Measurements from ENCODE around the gene CLN5. TPM values are rescaled to one million over a fixed set of nuclear protein-coding genes. Genes with fewer than 3 reads are reported as not detected.

Gene CLN5
- total RNA-seq, 1 donor from 2014 or later = 10.9 TPM

GRCh38 chr13:76993473-76993872 is 1.6 kb downstream of the CLN5 start:
- Mint-ChIP-seq H3K4me3 (ENCODE audit: unreplicated experiment) (peak overlapping the region; percentile 96), H3K27ac (ENCODE audit: unreplicated experiment) (no peak overlapping the region), H3K4me1 (ENCODE audit: unreplicated experiment) (peaks cover 12% of the 10 kb centered on the region), H3K9me3 (ENCODE audit: unreplicated experiment) (no peaks in the 10 kb centered on the region), H3K36me3 (ENCODE audit: low read depth, unreplicated experiment) (no peaks in the 10 kb centered on the region), H3K27me3 (ENCODE audit: unreplicated experiment) (no peaks in the 10 kb centered on the region)
- TF ChIP-seq, protein P1, sequence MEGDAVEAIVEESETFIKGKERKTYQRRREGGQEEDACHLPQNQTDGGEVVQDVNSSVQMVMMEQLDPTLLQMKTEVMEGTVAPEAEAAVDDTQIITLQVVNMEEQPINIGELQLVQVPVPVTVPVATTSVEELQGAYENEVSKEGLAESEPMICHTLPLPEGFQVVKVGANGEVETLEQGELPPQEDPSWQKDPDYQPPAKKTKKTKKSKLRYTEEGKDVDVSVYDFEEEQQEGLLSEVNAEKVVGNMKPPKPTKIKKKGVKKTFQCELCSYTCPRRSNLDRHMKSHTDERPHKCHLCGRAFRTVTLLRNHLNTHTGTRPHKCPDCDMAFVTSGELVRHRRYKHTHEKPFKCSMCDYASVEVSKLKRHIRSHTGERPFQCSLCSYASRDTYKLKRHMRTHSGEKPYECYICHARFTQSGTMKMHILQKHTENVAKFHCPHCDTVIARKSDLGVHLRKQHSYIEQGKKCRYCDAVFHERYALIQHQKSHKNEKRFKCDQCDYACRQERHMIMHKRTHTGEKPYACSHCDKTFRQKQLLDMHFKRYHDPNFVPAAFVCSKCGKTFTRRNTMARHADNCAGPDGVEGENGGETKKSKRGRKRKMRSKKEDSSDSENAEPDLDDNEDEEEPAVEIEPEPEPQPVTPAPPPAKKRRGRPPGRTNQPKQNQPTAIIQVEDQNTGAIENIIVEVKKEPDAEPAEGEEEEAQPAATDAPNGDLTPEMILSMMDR (IDR thresholded peaks at IDR 0.05; ENCODE audit: unreplicated experiment) = no peak
- no peak for DNase-seq (ENCODE audit: low spot score)

DNA sequence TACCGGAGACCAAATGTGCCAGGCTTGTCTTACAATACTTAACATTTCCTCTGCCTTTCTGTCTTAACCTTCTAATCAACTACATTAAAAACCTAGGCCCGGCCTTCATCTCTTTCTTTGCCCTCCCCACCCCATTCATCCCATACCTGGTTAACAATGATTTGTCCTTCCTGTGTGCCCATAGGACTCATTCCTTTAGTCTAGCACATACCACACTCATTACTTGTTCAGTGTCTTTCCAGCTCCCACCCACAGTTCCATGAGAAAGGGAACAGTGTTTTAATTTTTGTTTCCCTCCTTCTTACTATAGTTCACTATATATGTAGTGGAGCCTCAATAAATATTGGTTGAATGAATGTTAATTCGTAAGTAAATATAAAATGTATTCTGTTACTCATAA is 2.4 kb downstream of the CLN5 start:
- Mint-ChIP-seq H3K4me3 (ENCODE audit: unreplicated experiment) (no peak overlapping the region), H3K27me3 (ENCODE audit: unreplicated experiment) (no peaks in the 10 kb centered on the region), H3K4me1 (ENCODE audit: unreplicated experiment) (peaks cover 12% of the 10 kb centered on the region), H3K27ac (ENCODE audit: unreplicated experiment) (no peak overlapping the region), H3K9me3 (ENCODE audit: unreplicated experiment) (no peaks in the 10 kb centered on the region), H3K36me3 (ENCODE audit: low read depth, unreplicated experiment) (no peaks in the 10 kb centered on the region)
- DNase-seq (ENCODE audit: low spot score) = no peak
- TF ChIP-seq, protein P1 (IDR thresholded peaks at IDR 0.05; ENCODE audit: unreplicated experiment) = no peak

DNA sequence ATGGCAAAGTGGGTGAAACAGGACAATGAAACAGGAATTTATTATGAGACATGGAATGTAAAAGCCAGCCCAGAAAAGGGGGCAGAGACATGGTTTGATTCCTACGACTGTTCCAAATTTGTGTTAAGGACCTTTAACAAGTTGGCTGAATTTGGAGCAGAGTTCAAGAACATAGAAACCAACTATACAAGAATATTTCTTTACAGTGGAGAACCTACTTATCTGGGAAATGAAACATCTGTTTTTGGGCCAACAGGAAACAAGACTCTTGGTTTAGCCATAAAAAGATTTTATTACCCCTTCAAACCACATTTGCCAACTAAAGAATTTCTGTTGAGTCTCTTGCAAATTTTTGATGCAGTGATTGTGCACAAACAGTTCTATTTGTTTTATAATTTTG is 8.6 kb downstream of the CLN5 start:
- TF ChIP-seq, protein P1 (IDR thresholded peaks at IDR 0.05; ENCODE audit: unreplicated experiment) = no peak
- DNase-seq (ENCODE audit: low spot score) = no peak
- Mint-ChIP-seq H3K27me3 (ENCODE audit: unreplicated experiment) (no peaks in the 10 kb centered on the region), H3K36me3 (ENCODE audit: low read depth, unreplicated experiment) (peaks cover 8% of the 10 kb centered on the region), H3K4me3 (ENCODE audit: unreplicated experiment) (no peak overlapping the region), H3K27ac (ENCODE audit: unreplicated experiment) (no peak overlapping the region), H3K4me1 (ENCODE audit: unreplicated experiment) (no peaks in the 10 kb centered on the region), H3K9me3 (ENCODE audit: unreplicated experiment) (no peaks in the 10 kb centered on the region)

DNA sequence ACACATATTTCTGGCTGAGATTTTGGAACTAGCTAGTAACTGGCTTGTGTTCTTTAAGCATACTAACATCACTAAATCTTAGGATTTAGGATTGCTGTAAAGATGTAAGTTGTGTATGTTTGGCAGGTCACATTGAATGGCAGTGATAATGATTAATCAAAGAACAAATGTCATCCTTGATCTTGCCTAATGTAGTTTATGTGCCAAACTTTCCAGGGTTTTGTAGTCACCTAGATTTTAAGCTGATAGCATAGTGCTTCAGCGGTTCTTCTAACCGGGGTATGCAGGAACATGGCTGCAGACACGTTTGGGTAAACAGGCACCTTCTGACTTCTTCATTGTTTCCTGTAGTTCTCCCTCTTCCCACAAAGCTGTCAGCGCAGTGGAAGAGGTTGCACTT is 9.7 kb downstream of the CLN5 start:
- TF ChIP-seq, protein P1 (IDR thresholded peaks at IDR 0.05; ENCODE audit: unreplicated experiment) = no peak
- H3K27me3 Mint-ChIP-seq (ENCODE audit: unreplicated experiment) = no peaks in the 10 kb centered on the region
- no peak for DNase-seq (ENCODE audit: low spot score)
- peaks cover 8% of the 10 kb centered on the region for H3K36me3 Mint-ChIP-seq (ENCODE audit: low read depth, unreplicated experiment)
- no peaks in the 10 kb centered on the region for H3K9me3 Mint-ChIP-seq (ENCODE audit: unreplicated experiment)
- H3K4me3 Mint-ChIP-seq (ENCODE audit: unreplicated experiment) = no peak overlapping the region
- H3K4me1 Mint-ChIP-seq (ENCODE audit: unreplicated experiment) = no peaks in the 10 kb centered on the region
- H3K27ac Mint-ChIP-seq (ENCODE audit: unreplicated experiment) = peak overlapping the region; percentile 2

- no peak overlapping the region for H3K4me3 Mint-ChIP-seq (ENCODE audit: unreplicated experiment)
- H3K27me3 Mint-ChIP-seq (ENCODE audit: unreplicated experiment) = no peaks in the 10 kb centered on the region
- peak overlapping the region; percentile 2 for H3K27ac Mint-ChIP-seq (ENCODE audit: unreplicated experiment)
- TF ChIP-seq, protein P1 (IDR thresholded peaks at IDR 0.05; ENCODE audit: unreplicated experiment) = no peak
- peaks cover 8% of the 10 kb centered on the region for H3K36me3 Mint-ChIP-seq (ENCODE audit: low read depth, unreplicated experiment)
- no peak for DNase-seq (ENCODE audit: low spot score)
- H3K4me1 Mint-ChIP-seq (ENCODE audit: unreplicated experiment) = no peaks in the 10 kb centered on the region
- no peaks in the 10 kb centered on the region for H3K9me3 Mint-ChIP-seq (ENCODE audit: unreplicated experiment)
These were observed 10.2 kb downstream of the CLN5 start for GRCh38 chr13:77001963-77002587.
